Posterior cingulate gyrus (tissue), 11 donors: Measurements from ENCODE around the gene THBD.

ENCODE experiments used
- DNase-seq, 10 donors: peaks; one replicate each; pipeline versions ENCODE4 v3.0.0 to v3.0.0-alpha.2; 2020 to 2021; ENCODE audit warnings: mixed read lengths in 3 of 10
- intact Hi-C: fragments of 100-400 bp; cut with DNase I; formaldehyde crosslinking; loops from one replicate; pipeline ENCODE4 v1.15.1; 2023

Gene THBD

GRCh38 chr20:23020230-23021018, 29.0 kb downstream of the THBD start:
- DNase-seq = no peak

GRCh38 chr20:23019403-23019802, 30.1 kb downstream of the THBD start:
- peak; percentile 26 to 91 (median 48) for DNase-seq

More at GRCh38 chr20:23020230-23021018, 29.0 kb downstream of the THBD start:
- intact Hi-C loops = no loop called here

GRCh38 chr20:23018941-23019340, 30.5 kb downstream of the THBD start:
- intact Hi-C loops = no loop called here

More at GRCh38 chr20:23019403-23019802, 30.1 kb downstream of the THBD start:
- intact Hi-C loops = no loop called here

GRCh38 chr20:23018432-23018831, 31.0 kb downstream of the THBD start:
- intact Hi-C loops = no loop called here
- DNase-seq = no peak

More at GRCh38 chr20:23018941-23019340, 30.5 kb downstream of the THBD start:
- peak in 2 of 10 donors; percentile 15 to 81 for DNase-seq

- DNase-seq = no peak
- intact Hi-C loops = no loop called here
These were observed 32.0 kb downstream of the THBD start for GRCh38 chr20:23017516-23017915.

- intact Hi-C loops = no loop called here
- DNase-seq = no peak
These were observed 36.0 kb downstream of the THBD start for GRCh38 chr20:23013429-23013828.

- intact Hi-C loops = no loop called here
- no peak for DNase-seq
These were observed 38.3 kb downstream of the THBD start for GRCh38 chr20:23011008-23011721.

GRCh38 chr20:23010096-23010495, 39.4 kb downstream of the THBD start:
- intact Hi-C loops = no loop called here
- no peak for DNase-seq

GRCh38 chr20:23009636-23010035, 39.8 kb downstream of the THBD start:
- no peak for DNase-seq
- intact Hi-C loops = no loop called here

GRCh38 chr20:23008667-23009066, 40.8 kb downstream of the THBD start:
- intact Hi-C loops = no loop called here
- DNase-seq = no peak

- DNase-seq = no peak
- intact Hi-C loops = no loop called here
These were observed 41.4 kb downstream of the THBD start for GRCh38 chr20:23007886-23008655.

GRCh38 chr20:23007462-23007861, 42.0 kb downstream of the THBD start:
- intact Hi-C loops = no loop called here
- no peak for DNase-seq

- no peak for DNase-seq
- intact Hi-C loops = no loop called here
These were observed 43.7 kb downstream of the THBD start for GRCh38 chr20:23005776-23006175.

GRCh38 chr20:23003881-23004460, 45.5 kb downstream of the THBD start:
- intact Hi-C loops = no loop called here
- no peak for DNase-seq

GRCh38 chr20:23003077-23003635, 46.3 kb downstream of the THBD start:
- intact Hi-C loops = no loop called here
- no peak for DNase-seq

GRCh38 chr20:23002276-23002675, 47.2 kb downstream of the THBD start:
- intact Hi-C loops = no loop called here
- DNase-seq = no peak

- intact Hi-C loops = no loop called here
- DNase-seq = no peak
These were observed 49.1 kb downstream of the THBD start for GRCh38 chr20:23000232-23000947.

- intact Hi-C loops = no loop called here
- DNase-seq = no peak
These were observed 49.7 kb downstream of the THBD start for GRCh38 chr20:22999756-23000155.

GRCh38 chr20:22998476-22998875, 51.0 kb downstream of the THBD start:
- intact Hi-C loops = no loop called here
- no peak for DNase-seq

GRCh38 chr20:22995923-22996322, 53.5 kb downstream of the THBD start:
- intact Hi-C loops = no loop called here
- no peak for DNase-seq
